HG03457 (cell line): Measurements from ENCODE around the gene KIF1A.
"Not testable (repeated sequence)": the region's sequence is repeated elsewhere in the genome, so short reads cannot be mapped to it uniquely, and the experiment has no call there.

Experiments used
- ATAC-seq: cut with Tn5 transposase; IDR thresholded peaks from one replicate; pipeline ENCODE4 v1.9.1; 2021; ENCODE audit warnings: moderate number of reproducible peaks; ENCODE audit not compliant: unreplicated experiment

Gene KIF1A

DNA sequence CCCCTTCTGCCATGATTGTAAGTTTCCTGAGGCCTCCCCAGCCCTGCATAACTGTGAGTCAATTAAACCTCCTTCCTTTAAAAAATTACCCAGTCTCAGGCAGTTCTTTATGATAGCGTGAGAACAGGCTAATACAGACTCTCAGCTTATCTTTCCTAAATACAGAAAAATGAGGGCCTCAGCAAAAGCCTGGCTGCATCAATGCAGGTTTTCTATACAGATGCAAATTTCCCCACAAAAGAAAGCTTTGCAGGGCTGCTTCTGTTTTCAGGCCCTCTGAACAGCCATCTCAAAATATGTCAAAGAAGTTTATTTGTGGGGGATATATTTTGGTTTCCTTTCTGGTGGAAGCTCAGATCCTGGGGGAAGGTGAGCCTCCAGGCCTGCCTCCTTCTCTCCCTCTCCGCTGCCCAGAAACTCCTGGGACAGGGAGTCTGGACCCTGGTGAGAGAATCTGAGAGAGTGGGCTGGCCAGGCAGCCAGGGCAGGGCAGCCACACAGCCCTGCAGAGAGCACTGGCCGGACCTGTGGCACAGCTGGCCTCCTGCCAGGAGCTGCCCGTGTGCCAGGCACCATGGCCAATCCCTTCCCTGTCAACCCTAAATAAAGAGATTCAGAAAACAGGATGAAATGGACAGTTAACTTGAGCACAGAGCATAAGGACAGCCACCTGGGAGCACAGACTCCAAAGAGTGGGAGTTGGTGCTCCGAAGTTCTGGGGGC lies 27.0 kb upstream of the KIF1A start:
- no peak for ATAC-seq

DNA sequence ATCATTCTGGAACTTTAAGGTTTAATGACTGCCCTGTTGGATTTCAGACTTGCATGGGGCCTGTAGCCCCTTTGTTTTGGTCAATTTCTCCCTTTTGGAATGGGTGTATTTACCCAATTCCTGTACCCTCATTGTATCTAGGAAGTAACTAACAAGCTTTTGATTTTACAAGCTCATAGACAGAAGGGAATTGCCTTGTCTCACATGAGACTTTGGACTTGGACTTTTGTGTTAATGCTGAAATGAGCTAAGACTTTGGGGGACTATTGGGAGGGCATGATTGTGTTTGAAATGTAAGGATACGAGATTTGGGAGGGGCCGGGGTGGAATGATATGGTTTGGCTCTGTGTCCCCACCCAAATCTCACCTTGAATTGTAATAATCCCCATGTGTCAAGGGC lies 26.3 kb upstream of the KIF1A start:
- ATAC-seq = not testable (repeated sequence)

DNA sequence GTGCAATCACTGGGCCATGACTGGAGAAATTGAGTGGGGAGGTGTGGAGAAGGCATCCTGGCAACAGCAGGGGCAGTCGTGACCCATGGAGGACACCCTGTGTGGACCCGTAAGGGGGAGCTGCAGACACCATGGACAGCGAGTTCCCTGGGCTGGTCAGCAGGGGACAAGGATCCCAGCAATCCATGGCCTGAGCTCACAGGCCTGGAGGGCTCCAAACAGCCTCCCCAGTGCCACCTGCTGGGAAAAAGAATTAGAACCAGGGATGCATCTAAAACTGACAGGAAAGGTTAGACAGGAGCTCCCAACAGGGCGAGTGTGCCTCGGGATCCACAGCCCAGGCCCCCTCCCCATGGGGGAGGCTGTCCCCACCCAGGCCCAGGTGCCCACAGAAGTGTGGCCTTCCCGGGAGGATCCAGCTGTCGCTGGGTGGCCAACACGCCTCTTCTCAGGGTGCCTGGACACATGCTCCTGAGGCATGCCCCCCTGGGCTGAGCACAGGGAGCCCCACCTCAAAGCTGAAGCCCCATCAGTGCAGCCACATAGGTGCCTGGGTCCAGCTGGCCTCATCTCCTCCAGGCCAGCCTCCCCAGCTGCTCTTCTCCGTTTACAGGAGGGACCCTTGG lies 20.5 kb upstream of the KIF1A start:
- ATAC-seq = no peak

DNA sequence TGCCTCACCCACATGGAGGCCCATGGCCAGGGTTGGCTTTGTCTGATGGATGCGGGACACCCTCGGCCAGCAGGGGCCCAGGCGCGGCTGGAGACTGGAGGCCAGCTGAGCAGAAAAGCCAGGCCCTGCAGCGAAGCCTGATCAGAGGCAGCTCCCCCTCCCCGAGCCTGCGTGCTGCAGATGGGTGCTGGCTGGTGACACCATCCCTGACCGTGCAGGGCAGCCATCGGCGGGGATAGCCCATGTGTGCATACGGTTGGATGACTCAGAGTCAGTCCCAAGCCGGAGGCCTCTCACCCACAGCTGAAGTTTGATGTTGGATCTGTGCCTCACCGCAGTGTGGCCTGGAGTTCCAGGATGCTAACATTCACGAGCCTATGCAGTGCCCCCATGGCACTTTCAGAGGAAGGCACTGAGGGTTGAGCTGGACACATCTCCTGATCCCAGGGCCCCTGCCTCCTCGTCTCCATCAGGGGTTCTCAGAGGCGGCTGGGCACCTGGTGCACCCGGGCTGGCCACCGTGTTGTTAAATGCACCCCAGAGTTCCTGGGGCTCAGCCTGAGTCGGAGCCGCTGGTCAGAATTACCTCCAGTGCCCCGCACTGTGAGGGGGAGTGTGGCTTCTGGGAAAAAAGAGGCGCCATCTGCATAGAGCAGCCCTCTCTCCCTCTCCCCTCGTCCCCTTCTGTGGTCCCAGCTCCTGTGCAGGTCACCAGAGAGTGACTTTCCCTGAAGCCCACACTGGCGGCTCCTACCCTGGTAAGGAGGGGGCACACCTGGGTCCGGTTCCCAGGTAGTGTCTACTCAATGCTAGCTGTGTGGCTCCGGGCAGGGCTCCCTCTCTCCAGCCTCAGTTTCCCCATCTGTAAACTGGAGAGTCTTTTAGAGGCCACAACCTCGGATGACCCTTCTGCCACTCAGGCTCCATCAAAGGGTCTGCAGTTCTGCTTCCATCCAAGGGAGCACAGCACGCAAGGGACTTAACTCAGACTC lies 19.4 kb upstream of the KIF1A start:
- ATAC-seq = no peak

DNA sequence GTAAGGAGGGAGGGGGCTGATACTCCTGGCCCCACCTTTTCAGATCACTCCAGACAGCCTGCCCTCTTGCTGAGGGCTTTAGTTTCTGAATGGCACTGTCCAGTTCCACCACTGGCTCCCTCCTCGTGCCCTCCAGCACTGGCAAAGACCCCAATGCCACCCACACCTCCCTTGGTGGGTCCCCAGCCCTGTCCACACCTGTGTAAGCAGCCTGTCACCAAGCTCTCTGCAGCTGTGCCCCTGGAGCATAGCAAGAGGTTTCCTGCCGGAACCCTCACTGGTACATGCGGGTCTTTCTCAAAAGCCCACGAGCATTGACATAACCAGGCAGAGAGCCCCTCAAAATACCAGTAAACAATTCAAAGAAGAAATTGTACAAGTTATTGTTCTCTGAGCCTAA lies 17.6 kb upstream of the KIF1A start:
- no peak for ATAC-seq

DNA sequence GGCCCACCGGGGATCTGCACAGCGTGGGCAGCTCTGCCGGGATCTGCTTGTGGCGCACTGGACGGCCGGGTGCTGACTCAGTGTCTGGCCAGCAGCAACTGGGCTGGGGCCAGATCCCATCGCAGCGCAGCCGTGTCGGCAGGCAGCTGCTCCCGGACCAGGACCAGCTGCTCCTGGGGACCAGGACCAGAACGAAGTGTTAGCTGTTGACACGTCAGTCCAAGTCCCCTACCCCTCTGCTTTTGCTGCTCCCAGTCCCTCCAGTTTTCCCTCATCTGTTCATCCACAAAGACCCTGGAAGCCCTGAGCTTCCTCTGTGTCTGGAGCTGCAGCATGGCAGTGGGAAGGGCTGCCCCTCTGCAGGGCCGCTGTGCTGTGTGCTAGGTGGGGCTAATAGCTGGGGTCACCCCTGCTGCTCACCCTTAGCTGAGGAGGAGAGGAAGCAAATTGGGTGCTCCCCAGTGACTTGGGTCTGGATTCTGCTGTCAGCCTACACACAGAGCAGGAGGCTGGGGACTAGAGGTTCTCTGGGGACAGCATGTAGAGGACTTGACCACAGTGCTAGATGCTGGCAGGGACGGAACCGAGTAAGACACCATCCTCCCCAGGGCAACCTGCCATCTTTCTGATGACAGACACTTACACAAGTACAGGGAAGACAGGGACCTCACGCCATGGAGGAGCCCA lies 16.9 kb upstream of the KIF1A start:
- ATAC-seq = no peak

DNA sequence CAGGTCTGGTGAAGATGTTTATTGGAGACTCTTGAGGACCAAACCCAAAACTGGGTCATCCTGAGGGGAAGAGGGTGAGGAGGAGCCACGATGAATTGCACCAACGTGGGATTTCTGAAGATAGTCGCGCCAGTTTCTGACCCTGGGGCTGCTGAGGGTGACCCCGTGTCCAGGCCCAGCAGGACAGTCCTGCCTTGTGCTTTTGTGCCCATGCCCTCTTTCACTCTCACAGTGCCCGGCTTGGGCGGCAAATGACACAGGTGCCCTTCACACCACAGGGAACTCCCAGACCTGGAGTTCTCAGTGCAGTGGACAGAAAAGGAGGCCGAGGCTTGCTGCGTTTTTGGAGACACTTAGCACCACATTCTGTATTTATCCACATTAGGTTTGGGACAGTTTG lies 15.5 kb upstream of the KIF1A start:
- no peak for ATAC-seq

DNA sequence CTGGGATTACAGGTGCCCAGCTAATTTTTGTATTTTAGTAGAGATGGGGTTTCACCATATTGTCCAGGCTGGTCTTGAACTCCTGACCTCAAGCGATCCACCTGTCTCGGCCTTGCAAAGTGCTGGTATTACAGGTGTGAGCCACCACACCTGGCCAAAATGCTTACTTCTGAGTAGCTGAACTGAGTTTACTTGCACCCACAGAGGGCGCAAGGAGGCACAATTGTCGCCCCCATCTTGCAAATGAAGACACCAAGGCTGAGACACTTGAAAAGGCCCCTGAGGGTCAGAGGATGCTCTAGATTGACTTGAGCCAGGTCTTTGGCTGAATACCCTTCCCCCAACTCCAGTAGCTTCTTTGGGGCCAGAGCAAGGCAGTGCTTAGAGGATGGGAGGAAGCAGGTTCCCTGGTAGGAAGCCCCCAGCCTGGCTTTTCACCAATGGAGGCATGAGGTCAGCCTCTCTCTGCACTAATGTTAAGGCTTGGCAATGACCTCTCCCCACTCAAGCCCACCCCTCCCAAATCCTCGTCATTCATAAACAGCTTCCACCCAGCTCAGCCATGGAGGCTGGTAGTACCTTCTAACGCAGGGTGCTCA lies 14.5 kb upstream of the KIF1A start:
- no peak for ATAC-seq

DNA sequence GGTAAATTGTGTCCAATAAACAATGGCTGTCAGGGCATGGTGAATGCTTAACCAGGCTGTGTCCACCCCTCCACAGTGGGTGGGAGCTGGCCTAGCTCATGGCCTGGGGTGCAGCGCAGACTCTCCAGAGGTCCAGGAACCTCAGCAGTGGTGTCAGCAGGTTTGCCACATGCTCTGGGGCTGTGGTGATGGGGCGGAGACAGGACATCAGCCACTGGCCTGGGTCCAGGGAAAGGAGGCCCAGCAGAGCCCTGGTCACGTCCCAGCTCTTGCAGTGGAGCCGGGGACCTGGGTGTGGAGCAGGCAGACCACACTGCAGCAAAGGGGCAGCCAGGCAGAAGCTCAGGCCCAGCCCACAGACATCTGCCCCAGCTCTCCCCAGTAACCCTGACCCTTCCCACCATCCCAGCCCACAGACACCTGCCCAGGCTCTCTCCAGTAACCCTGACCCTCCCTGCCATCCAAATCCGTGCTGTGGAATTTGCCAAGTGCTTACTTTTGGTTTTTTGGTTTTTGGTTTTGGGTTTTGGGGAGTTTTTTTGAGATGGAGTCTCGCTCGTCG lies 13.8 kb upstream of the KIF1A start:
- no peak for ATAC-seq

DNA sequence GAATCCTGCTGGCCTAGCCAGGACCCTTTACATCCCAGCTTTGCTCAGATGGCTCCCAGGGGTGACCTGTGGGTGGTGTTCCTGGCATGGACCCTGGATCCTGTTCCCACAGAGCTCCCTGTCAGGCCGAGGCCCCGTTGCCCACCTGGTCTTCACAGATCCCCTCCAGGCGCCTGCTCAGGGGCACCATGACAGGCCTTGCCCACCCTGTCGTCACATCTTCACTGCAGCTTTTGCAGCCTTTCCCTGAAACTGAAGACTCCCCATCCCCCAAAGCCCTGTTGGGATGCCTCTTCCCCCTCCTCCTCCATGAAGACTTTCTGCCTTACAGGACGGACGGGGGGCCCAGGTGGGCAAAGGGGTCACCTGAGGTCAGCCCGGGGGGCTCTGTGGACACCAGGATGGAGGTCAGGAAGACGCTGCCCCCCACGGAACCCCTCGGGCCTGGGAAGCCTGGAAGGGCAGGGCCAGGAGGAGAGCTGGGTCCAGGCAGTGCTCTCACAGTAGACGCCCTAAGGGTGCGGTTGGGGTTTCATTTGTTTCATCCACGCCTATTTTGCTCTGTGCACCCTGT lies 13.0 kb upstream of the KIF1A start:
- no peak for ATAC-seq

DNA sequence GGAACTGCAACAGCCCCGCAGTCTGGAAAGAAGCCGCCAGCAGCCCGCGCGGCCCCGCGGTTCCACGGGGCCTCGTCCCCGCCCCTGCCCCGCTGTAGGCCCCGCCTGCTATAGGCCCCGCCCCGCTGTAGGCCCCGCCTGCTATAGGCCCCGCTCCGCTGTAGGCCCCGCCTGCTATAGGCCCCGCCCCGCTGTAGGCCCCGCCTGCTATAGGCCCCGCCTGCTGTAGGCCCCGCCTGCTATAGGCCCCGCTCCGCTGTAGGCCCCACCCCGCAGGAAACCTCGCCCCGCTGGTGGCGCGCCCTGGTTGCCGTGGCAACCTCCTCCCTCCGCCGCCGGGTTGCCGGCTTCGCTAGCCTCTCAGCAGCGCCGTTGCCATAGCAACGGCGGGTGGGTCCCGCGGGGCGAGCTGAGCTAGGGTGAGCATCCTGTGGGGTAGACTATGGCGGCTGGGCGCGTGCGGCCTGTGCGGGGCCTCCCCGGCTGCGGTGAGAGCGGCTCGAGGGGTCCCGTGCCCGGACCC lies 12.2 kb upstream of the KIF1A start:
- peak; percentile 74 for ATAC-seq

DNA sequence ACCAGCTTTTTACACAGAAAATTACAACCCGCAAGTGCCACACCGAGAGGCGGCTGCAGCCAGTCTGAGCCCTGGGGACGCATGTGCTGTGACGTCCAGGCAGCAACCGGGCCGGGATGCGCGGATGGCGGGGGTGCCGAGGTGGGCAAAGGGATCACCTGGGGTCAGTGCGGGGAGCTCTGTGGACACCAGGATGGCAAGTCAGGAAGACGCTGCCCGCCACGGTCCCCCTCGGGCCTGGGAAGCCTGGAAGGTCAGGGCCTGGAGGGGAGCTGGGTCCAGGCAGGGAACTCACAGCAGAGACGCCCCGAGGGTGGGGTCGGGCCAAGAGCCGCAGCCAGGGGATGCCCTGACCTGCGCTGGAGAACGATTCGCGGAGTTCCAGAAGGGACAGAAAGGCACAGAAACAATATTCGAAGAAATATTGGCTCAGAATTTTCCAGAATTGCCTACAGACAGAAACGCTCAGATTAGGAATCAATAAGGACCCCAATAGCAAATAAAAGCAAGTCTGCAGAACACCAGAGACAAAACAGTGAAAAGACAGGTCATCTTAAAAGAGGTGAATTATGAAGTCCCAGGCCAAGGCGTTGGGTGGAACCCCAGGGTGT lies 11.7 kb upstream of the KIF1A start:
- no peak for ATAC-seq

DNA sequence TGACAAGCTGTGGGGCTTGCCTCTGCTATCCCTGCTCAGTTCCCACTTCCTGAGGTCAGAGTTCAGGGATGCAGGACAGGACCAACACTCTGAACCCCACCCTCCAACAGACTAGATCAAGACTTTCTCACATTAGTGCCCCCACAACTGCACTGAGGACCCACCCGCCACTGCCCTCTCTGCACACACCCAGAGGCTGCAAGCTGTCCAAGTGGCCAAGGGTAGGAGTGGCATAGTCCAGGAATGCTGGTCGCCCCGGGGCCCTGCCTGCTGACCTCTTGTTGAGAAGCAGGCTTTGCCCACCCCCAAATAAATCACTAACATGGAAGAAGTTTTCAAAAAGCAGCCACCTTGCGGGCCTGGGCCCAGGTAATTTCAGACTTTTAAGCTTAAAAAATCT lies 5.5 kb upstream of the KIF1A start:
- ATAC-seq = no peak

DNA sequence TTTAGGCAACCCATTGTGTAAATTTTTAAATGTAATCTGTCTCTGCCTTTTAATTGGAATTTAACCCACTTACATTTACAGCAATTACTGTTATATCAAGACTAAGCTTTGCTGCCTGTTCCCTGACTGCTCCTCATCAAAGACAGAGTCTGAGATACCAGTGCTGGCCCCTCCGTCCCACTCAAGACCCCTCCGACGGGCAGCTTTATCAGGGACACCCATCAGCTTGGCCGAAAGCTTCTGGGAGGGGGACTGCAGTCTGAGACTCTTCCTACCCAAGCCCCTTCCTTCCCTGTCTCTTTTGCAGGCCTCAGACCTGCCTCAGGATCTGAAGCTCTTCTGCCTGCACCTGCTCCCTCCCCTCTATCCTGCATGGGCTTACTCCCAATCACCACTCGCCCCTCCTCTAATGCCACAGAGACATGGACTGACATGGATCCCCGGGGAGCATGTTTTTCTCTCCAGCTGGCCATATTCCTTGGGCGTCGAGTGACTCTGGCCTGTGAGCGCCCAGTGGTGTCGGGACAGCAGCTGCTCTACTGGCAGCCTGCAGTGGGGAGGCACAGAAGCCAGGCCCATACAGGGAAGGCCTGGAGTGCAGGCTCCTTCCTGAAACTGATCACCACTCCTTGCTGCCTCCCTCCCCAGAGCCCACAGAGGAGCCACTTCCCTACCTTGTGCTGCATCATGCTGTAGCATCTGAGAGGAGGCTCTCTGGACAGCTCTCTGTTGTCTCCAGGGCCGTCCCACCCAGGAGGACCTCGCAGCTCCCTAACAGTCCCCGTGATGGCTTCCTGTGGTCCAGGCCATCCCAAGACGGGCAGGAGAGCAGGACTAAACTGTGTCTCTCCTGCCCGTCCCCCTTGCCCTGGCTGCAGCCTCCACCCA lies 3.7 kb upstream of the KIF1A start:
- no peak for ATAC-seq

DNA sequence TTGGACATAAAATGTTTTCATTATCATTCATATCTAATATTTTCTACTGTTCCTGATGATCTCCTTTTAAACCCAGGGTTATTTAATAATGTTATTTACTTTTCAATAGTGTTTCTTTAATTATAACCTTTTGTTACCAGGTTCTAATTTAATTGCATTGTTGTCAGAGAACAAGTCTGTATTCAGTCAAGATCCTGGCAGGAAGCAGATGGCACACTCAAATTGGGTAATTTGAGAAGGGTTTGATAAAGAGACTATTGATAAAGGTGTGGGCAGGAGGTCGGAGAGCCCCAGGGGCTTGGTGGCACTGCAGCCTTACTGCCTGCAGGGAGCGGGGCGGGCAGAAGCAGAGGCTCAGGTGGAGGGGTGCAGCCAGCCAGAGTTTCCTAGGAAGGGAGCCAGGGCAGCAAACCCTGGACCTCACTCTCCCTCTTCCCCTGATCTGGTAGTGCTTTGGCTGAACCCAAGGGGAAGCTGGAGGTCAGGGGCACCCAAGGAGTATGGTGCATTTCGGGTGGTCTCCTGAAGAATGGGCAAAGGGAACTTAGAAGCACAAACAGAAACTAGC lies 2.3 kb upstream of the KIF1A start:
- ATAC-seq = no peak

DNA sequence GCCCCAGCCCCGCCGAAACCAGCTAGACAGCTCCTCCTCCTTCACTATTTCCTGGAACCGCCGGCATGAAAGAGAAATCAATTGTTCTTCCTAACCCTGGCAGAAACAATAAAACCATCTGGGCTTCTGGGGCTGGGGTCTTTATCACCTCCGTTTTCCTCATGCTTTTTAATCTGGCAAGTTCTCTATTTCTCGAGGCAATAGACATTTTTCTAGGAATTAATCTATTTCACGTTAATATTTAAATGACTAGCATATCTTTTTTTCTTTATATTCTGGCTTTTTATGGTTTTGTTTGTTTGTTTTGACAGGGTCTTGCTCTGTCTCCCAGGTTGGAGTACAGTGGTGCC lies 1.4 kb upstream of the KIF1A start:
- ATAC-seq = no peak

DNA sequence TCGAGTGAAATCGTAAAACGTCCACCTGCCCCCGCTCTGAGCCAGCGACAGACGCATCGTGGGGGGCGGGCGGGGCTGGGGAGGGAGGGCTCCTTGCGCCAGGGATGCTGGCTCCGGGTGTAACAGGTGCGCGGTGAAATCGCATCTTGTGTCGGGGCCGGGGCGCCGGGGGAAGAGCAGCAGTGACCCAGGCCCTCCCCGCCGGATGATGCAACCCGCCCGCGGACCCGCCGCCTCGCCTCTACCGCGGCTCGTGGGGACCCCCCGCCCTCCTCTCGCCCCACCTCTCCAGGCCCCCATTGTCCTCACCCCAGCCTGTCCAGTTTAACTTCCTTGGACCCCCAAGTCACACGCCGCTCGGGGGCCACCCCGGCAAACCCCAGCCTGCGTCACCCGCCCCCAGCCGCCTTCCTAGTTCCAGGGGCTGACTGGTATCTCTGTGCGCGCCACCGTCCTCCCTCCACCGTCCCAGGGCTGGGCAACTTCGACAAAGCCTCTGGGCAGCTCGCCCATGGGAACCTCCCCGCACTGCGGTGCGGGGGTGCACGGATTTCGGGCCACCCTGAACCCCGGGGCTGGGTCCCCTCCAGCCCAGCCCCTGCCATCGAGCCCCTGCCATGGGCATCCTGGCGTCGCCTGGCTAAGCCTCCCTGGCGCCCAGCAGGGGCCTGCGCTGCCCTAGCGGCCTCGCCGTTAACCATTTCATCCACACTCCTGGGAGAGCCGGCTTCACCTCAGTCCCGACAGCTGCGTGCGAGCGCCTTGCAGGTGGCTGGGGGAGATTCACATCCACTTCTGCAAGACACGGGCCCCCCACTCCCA lies 799 bp upstream of the KIF1A start:
- no peak for ATAC-seq
